CD4-positive, alpha-beta T cell treated with Interleukin-4 for 4 hours (primary cell): ENCODE results near the gene CDH4.

Experiments
- DNase-seq: peaks from one replicate; pipeline ENCODE4 v3.0.0-alpha.2; 2020

CDH4 gene

GRCh38 chr20:61895016-61895415 lies 643.0 kb downstream of the CDH4 start:
- DNase-seq: no peak

GRCh38 chr20:61895686-61896057 lies 643.6 kb downstream of the CDH4 start:
- no peak for DNase-seq

- DNase-seq: no peak
Observed at GRCh38 chr20:61896058-61896961, 644.2 kb downstream of the CDH4 start.

- DNase-seq: no peak
Observed at GRCh38 chr20:61897401-61898295, 645.6 kb downstream of the CDH4 start.

- no peak for DNase-seq
Observed at GRCh38 chr20:61898405-61898804, 646.3 kb downstream of the CDH4 start.

- DNase-seq: no peak
Observed at GRCh38 chr20:61900011-61900944, 648.2 kb downstream of the CDH4 start.

- no peak for DNase-seq
Observed at GRCh38 chr20:61900945-61901293, 648.9 kb downstream of the CDH4 start.

- no peak for DNase-seq
Observed at GRCh38 chr20:61901392-61902220, 649.5 kb downstream of the CDH4 start.

GRCh38 chr20:61902221-61902869 lies 650.3 kb downstream of the CDH4 start:
- DNase-seq: no peak

GRCh38 chr20:61903575-61904340 lies 651.7 kb downstream of the CDH4 start:
- no peak for DNase-seq

GRCh38 chr20:61904456-61904855 lies 652.4 kb downstream of the CDH4 start:
- DNase-seq: no peak

GRCh38 chr20:61905781-61906523 lies 653.9 kb downstream of the CDH4 start:
- no peak for DNase-seq

- DNase-seq: no peak
Observed at GRCh38 chr20:61907081-61907891, 655.2 kb downstream of the CDH4 start.

GRCh38 chr20:61908057-61909026 lies 656.3 kb downstream of the CDH4 start:
- no peak for DNase-seq

- DNase-seq: no peak
Observed at GRCh38 chr20:61909028-61909427, 657.0 kb downstream of the CDH4 start.

GRCh38 chr20:61909821-61910220 lies 657.8 kb downstream of the CDH4 start:
- no peak for DNase-seq

- no peak for DNase-seq
Observed at GRCh38 chr20:61911824-61912223, 659.8 kb downstream of the CDH4 start.
